Liver (tissue), 9 donors: Measurements from ENCODE around the gene PIEZO1. TPM values are rescaled to one million over a fixed set of nuclear protein-coding genes. Genes with fewer than 3 reads are reported as not detected.

Source experiments
- DNase-seq: peaks from one replicate; pipeline ENCODE4 v3.0.0-alpha.2; 2017; ENCODE audit warnings: low spot score
- H3K27ac ChIP-seq, 2 donors: one replicate each; pipeline ENCODE4 v1.7.0; 2013; ENCODE audit warnings: inconsistent platforms in 2 of 2, low read length in 2 of 2, control low read depth in 1 of 2, low read depth in 1 of 2, mild to moderate bottlenecking in 1 of 2
- H3K27me3 ChIP-seq, 4 donors: one replicate each; pipeline versions ENCODE4 v1.6.1 to v1.7.0; 2013; ENCODE audit warnings: low read length in 3 of 4, inconsistent platforms in 1 of 4, mild to moderate bottlenecking in 1 of 4, moderate library complexity in 1 of 4; ENCODE audit not compliant: control insufficient read depth in 4 of 4, insufficient read depth in 4 of 4
- H3K36me3 ChIP-seq, 4 donors: one replicate each; pipeline versions ENCODE4 v1.6.1 to v1.7.0; 2013; ENCODE audit warnings: low read length in 3 of 4, mild to moderate bottlenecking in 3 of 4, low read depth in 1 of 4, moderate library complexity in 1 of 4; ENCODE audit not compliant: control insufficient read depth in 4 of 4, insufficient read depth in 3 of 4
- H3K4me1 ChIP-seq, 4 donors: one replicate each; pipeline versions ENCODE4 v1.6.1 to v1.7.0; 2013; ENCODE audit warnings: low read length in 3 of 4, mild to moderate bottlenecking in 3 of 4, moderate library complexity in 1 of 4; ENCODE audit not compliant: control insufficient read depth in 4 of 4, insufficient read depth in 4 of 4
- H3K4me3 ChIP-seq, 3 donors: one replicate each; pipeline versions ENCODE4 v1.6.1 to v1.7.0; 2013; ENCODE audit warnings: low read length in 3 of 3, control low read depth in 1 of 3, low read depth in 1 of 3, mild to moderate bottlenecking in 1 of 3
- H3K9ac ChIP-seq, 2 donors: one replicate each; pipeline ENCODE4 v1.7.0; 2013; ENCODE audit warnings: low read length in 2 of 2, mild to moderate bottlenecking in 2 of 2, moderate library complexity in 2 of 2, control low read depth in 1 of 2, low read depth in 1 of 2
- H3K9me3 ChIP-seq, 4 donors: one replicate each; pipeline versions ENCODE4 v1.6.1 to v1.7.0; 2013; ENCODE audit warnings: low read length in 3 of 4; ENCODE audit not compliant: control insufficient read depth in 4 of 4
- EGR1 ChIP-seq, 2 donors: IDR thresholded peaks; 2 replicates each; pipeline ENCODE4 v1.6.1; 2016 to 2018; ENCODE audit warnings: antibody characterized with exemption in 2 of 2, low read depth in 2 of 2
- FOXA1 ChIP-seq: IDR thresholded peaks from 2 replicates; pipeline ENCODE4 v1.6.1; 2016; ENCODE audit warnings: antibody characterized with exemption
- FOXA2 ChIP-seq: IDR thresholded peaks from 2 replicates; pipeline ENCODE4 v1.6.1; 2016; ENCODE audit warnings: antibody characterized with exemption
- GABPA ChIP-seq, 2 donors: IDR thresholded peaks in 1 of 2; conservative IDR thresholded peaks in 1 of 2; 2 replicates each; pipeline ENCODE4 v1.6.1; 2016; ENCODE audit warnings: antibody characterized with exemption in 2 of 2, mild to moderate bottlenecking in 1 of 2, moderate library complexity in 1 of 2
- HNF4A ChIP-seq, 2 donors: conservative IDR thresholded peaks; 2 replicates each; pipeline ENCODE4 v1.6.1; 2016; ENCODE audit warnings: antibody characterized with exemption in 2 of 2, mild to moderate bottlenecking in 2 of 2
- HNF4G ChIP-seq: IDR thresholded peaks from 2 replicates; pipeline ENCODE4 v1.6.1; 2016; ENCODE audit warnings: antibody characterized with exemption
- JUND ChIP-seq, 2 donors: IDR thresholded peaks; 2 replicates each; pipeline ENCODE4 v1.6.1; 2016; ENCODE audit warnings: antibody characterized with exemption in 2 of 2
- NR2F2 ChIP-seq: IDR thresholded peaks from 2 replicates; pipeline ENCODE4 v1.6.1; 2016; ENCODE audit warnings: antibody characterized with exemption
- RAD21 ChIP-seq, 2 donors: IDR thresholded peaks; 2 replicates each; pipeline ENCODE4 v1.6.1; 2016; ENCODE audit warnings: antibody characterized with exemption in 2 of 2, mild to moderate bottlenecking in 2 of 2
- RXRA ChIP-seq, 2 donors: IDR thresholded peaks; 2 replicates each; pipeline ENCODE4 v1.6.1; 2017 to 2018; ENCODE audit warnings: antibody characterized with exemption in 2 of 2, mild to moderate bottlenecking in 1 of 2
- SP1 ChIP-seq: IDR thresholded peaks from 2 replicates; pipeline ENCODE4 v1.6.1; 2018; ENCODE audit warnings: antibody characterized with exemption, mild to moderate bottlenecking
- TAF1 ChIP-seq: conservative IDR thresholded peaks from 2 replicates; pipeline ENCODE4 v1.6.1; 2016; ENCODE audit warnings: antibody characterized with exemption, mild to moderate bottlenecking
- YY1 ChIP-seq: IDR thresholded peaks from 2 replicates; pipeline ENCODE4 v1.6.1; 2016; ENCODE audit warnings: antibody characterized with exemption, mild to moderate bottlenecking
- WGBS: extraction: QIAGEN DNeasy Blood & Tissue Kit; methylation state at CpG from one replicate; pipeline ENCODE4 v1.1.7; 2013; 5-methylcytosine and 5-hydroxymethylcytosine counted together
- polyA plus RNA-seq, 2 donors: library from polyadenylated mRNA; stranded (reverse) in 1 of 2; unstranded in 1 of 2; fragments of 200-250 nt in 1 of 2; fragments of >200 nt in 1 of 2; fragmentation: Nextera tagmentation in 1 of 2; extraction: Ambion mirVana in 1 of 2; gene quantifications; one replicate each; pipeline versions ENCODE4 v1.2.1 to v1.2.3, GENCODE V29; 2013 to 2015
- total RNA-seq, 2 donors: library from RNA; depleted of rRNA; stranded (reverse); fragments of >200 nt; gene quantifications; one replicate each; pipeline ENCODE4 v1.2.3, GENCODE V29; 2014
- TF ChIP-seq, protein P1 (sequence below): IDR thresholded peaks from 2 replicates; pipeline ENCODE4 v1.6.1; 2016; ENCODE audit warnings: antibody characterized with exemption, mild to moderate bottlenecking
- TF ChIP-seq, protein P2 (sequence below): IDR thresholded peaks from 2 replicates; pipeline ENCODE4 v1.6.1; 2016; ENCODE audit warnings: antibody characterized with exemption
- TF ChIP-seq, protein P3 (sequence below): IDR thresholded peaks from 2 replicates; pipeline ENCODE4 v1.6.1; 2016; ENCODE audit warnings: antibody characterized with exemption
- TF ChIP-seq, protein P4 (sequence below): IDR thresholded peaks from 2 replicates; pipeline ENCODE4 v1.6.1; 2016; ENCODE audit warnings: antibody characterized with exemption
- TF ChIP-seq, protein P5 (sequence below): fragments of 150-350 bp; IDR thresholded peaks from 2 replicates; pipeline ENCODE4 v1.5.1; 2017; ENCODE audit warnings: improper control_type of control experiment, low read depth, low read length; ENCODE audit not compliant: missing input control
- donor health status: healthy.
- donor health status: healthy.
- donor health status: healthy.
- donor health status: healthy.
- donor health status: healthy.

PIEZO1 gene
- total and polyA plus RNA-seq, 4 donors = 15.3 to 74.7 (median 59.2) TPM

DNA sequence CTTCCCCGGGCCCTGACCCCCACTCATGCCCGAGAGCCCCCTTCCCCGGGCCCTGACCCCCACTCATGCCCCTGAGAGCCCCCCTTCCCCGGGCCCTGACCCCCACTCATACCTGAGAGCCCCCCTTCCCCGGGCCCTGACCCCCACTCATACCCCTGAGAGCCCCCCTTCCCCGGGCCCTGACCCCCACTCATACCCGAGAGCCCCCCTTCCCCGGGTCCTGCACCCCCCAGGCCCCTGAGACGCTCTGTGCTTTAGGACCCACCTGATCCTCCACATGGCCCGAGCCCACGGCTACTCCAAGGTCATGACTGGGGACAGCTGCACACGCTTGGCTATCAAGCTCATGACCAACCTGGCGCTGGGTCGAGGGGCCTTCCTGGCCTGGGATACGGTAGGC is 72.0 kb downstream of the PIEZO1 start (continued):
- TF ChIP-seq, protein P1, sequence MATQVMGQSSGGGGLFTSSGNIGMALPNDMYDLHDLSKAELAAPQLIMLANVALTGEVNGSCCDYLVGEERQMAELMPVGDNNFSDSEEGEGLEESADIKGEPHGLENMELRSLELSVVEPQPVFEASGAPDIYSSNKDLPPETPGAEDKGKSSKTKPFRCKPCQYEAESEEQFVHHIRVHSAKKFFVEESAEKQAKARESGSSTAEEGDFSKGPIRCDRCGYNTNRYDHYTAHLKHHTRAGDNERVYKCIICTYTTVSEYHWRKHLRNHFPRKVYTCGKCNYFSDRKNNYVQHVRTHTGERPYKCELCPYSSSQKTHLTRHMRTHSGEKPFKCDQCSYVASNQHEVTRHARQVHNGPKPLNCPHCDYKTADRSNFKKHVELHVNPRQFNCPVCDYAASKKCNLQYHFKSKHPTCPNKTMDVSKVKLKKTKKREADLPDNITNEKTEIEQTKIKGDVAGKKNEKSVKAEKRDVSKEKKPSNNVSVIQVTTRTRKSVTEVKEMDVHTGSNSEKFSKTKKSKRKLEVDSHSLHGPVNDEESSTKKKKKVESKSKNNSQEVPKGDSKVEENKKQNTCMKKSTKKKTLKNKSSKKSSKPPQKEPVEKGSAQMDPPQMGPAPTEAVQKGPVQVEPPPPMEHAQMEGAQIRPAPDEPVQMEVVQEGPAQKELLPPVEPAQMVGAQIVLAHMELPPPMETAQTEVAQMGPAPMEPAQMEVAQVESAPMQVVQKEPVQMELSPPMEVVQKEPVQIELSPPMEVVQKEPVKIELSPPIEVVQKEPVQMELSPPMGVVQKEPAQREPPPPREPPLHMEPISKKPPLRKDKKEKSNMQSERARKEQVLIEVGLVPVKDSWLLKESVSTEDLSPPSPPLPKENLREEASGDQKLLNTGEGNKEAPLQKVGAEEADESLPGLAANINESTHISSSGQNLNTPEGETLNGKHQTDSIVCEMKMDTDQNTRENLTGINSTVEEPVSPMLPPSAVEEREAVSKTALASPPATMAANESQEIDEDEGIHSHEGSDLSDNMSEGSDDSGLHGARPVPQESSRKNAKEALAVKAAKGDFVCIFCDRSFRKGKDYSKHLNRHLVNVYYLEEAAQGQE = no peak
- TF ChIP-seq HNF4A (conservative IDR thresholded peaks at IDR 0.05) (no peak), RXRA (IDR thresholded peaks at IDR 0.05) (no peak)

DNA sequence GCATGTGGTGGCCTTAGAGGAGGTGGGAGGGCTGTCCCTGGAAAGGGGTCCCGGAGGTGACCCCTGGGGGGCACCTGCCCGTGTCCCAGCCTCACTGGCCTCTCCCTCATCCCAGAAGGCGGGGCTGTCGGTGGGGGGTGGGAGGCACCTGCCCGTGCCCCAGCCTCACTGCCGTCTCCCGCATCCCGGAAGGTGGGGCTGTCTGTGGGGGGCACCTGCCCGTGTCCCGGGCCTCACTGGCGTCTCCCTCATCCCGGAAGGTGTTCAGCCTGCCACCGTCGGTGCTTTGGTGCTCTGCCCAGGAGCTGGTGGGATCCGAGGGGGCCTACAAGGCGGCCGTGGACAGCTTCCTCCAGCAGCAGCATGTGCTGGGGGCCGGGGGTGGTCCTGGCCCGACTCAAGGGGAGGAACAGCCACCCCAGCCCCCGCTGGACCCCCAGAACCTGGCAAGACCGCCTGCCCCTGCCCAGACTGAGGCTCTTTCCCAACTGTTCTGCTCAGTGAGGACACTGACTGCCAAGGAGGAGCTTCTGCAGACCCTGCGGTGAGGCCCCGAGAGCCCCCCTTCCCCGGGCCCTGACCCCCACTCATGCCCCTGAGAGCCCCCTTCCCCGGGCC is 72.5 kb downstream of the PIEZO1 start:
- 84% methylated on average over 25 of the region's 25 CpGs for WGBS
- H3K27ac ChIP-seq = no peak overlapping the region
- H3K4me3 ChIP-seq = no peak overlapping the region
- no peaks in the 10 kb centered on the region for H3K9me3 ChIP-seq
- no peak for DNase-seq
- no peak overlapping the region for H3K9ac ChIP-seq
- H3K36me3 ChIP-seq = peaks cover 8 to 43% (median 11%) of the 10 kb centered on the region in 4 donors
- no peak for TF ChIP-seq NR2F2
- TF ChIP-seq, protein P1 = no peak
- no peak for TF ChIP-seq RAD21 (IDR thresholded peaks at IDR 0.05)
- no peak for TF ChIP-seq TAF1
- TF ChIP-seq, protein P2, sequence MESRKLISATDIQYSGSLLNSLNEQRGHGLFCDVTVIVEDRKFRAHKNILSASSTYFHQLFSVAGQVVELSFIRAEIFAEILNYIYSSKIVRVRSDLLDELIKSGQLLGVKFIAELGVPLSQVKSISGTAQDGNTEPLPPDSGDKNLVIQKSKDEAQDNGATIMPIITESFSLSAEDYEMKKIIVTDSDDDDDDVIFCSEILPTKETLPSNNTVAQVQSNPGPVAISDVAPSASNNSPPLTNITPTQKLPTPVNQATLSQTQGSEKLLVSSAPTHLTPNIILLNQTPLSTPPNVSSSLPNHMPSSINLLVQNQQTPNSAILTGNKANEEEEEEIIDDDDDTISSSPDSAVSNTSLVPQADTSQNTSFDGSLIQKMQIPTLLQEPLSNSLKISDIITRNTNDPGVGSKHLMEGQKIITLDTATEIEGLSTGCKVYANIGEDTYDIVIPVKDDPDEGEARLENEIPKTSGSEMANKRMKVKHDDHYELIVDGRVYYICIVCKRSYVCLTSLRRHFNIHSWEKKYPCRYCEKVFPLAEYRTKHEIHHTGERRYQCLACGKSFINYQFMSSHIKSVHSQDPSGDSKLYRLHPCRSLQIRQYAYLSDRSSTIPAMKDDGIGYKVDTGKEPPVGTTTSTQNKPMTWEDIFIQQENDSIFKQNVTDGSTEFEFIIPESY = no peak
- no peak for TF ChIP-seq FOXA1
- TF ChIP-seq SP1 = no peak
- no peak for TF ChIP-seq GABPA (IDR thresholded peaks at IDR 0.05 in 1 of 2, conservative IDR thresholded peaks at IDR 0.05 in 1 of 2)
- TF ChIP-seq RXRA (IDR thresholded peaks at IDR 0.05) = no peak
- TF ChIP-seq, protein P3, sequence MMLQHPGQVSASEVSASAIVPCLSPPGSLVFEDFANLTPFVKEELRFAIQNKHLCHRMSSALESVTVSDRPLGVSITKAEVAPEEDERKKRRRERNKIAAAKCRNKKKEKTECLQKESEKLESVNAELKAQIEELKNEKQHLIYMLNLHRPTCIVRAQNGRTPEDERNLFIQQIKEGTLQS = no peak
- TF ChIP-seq HNF4G = no peak
- TF ChIP-seq JUND (IDR thresholded peaks at IDR 0.05) = no peak
- TF ChIP-seq EGR1 (IDR thresholded peaks at IDR 0.05; ENCODE audit: low read depth in 2 of 2) = no peak
- TF ChIP-seq, protein P4, sequence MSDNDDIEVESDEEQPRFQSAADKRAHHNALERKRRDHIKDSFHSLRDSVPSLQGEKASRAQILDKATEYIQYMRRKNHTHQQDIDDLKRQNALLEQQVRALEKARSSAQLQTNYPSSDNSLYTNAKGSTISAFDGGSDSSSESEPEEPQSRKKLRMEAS = no peak
- TF ChIP-seq FOXA2 = no peak
- no peak for TF ChIP-seq HNF4A (conservative IDR thresholded peaks at IDR 0.05)
- TF ChIP-seq, protein P5, sequence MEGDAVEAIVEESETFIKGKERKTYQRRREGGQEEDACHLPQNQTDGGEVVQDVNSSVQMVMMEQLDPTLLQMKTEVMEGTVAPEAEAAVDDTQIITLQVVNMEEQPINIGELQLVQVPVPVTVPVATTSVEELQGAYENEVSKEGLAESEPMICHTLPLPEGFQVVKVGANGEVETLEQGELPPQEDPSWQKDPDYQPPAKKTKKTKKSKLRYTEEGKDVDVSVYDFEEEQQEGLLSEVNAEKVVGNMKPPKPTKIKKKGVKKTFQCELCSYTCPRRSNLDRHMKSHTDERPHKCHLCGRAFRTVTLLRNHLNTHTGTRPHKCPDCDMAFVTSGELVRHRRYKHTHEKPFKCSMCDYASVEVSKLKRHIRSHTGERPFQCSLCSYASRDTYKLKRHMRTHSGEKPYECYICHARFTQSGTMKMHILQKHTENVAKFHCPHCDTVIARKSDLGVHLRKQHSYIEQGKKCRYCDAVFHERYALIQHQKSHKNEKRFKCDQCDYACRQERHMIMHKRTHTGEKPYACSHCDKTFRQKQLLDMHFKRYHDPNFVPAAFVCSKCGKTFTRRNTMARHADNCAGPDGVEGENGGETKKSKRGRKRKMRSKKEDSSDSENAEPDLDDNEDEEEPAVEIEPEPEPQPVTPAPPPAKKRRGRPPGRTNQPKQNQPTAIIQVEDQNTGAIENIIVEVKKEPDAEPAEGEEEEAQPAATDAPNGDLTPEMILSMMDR = no peak
- no peak for TF ChIP-seq YY1
- peaks cover 0 to 8% (median 2%) of the 10 kb centered on the region in 4 donors for H3K4me1 ChIP-seq
- H3K27me3 ChIP-seq = no peaks in the 10 kb centered on the region
